ENCODE data around the gene GPR158.

GPR158 gene

GRCh38 chr10:25436431-25436830, 261.6 kb downstream of the GPR158 start:
- no peak for DNase-seq

- no peak for DNase-seq
Measured at GRCh38 chr10:25441270-25441669, 266.5 kb downstream of the GPR158 start.

- no peak for DNase-seq
Measured at GRCh38 chr10:25444266-25444665, 269.5 kb downstream of the GPR158 start.

- no peak for DNase-seq
Measured at GRCh38 chr10:25451401-25451800, 276.6 kb downstream of the GPR158 start.

GRCh38 chr10:25453619-25454018, 278.8 kb downstream of the GPR158 start:
- no peak for DNase-seq

GRCh38 chr10:25455980-25456567, 281.3 kb downstream of the GPR158 start:
- no peak for DNase-seq

- no peak for DNase-seq
Measured at GRCh38 chr10:25457552-25457951, 282.8 kb downstream of the GPR158 start.

GRCh38 chr10:25465582-25466372, 291.0 kb downstream of the GPR158 start:
- DNase-seq = no peak

GRCh38 chr10:25467881-25468280, 293.1 kb downstream of the GPR158 start:
- no peak for DNase-seq

GRCh38 chr10:25481467-25481866, 306.7 kb downstream of the GPR158 start:
- no peak for DNase-seq

- no peak for DNase-seq
Measured at GRCh38 chr10:25483999-25484398, 309.2 kb downstream of the GPR158 start.

- no peak for DNase-seq
Measured at GRCh38 chr10:25487266-25487665, 312.5 kb downstream of the GPR158 start.

- DNase-seq = no peak
Measured at GRCh38 chr10:25492040-25492439, 317.2 kb downstream of the GPR158 start.

GRCh38 chr10:25492680-25493079, 317.9 kb downstream of the GPR158 start:
- no peak for DNase-seq

GRCh38 chr10:25493122-25493893, 318.5 kb downstream of the GPR158 start:
- no peak for DNase-seq

- no peak for DNase-seq
Measured at GRCh38 chr10:25497246-25497645, 322.4 kb downstream of the GPR158 start.

- DNase-seq = no peak
Measured at GRCh38 chr10:25498645-25499044, 323.8 kb downstream of the GPR158 start.

- DNase-seq = no peak
Measured at GRCh38 chr10:25501912-25502311, 327.1 kb downstream of the GPR158 start.

- DNase-seq = no peak
Measured at GRCh38 chr10:25502453-25502852, 327.7 kb downstream of the GPR158 start.

GRCh38 chr10:25504306-25504705, 329.5 kb downstream of the GPR158 start:
- DNase-seq = no peak

GRCh38 chr10:25504838-25505237, 330.0 kb downstream of the GPR158 start:
- no peak for DNase-seq

GRCh38 chr10:25505466-25505865, 330.7 kb downstream of the GPR158 start:
- DNase-seq = no peak

GRCh38 chr10:25506821-25507335, 332.1 kb downstream of the GPR158 start:
- no peak for DNase-seq

Measured in activated CD4-positive, alpha-beta T cell treated with anti-CD3 and anti-CD28 coated beads, Interleukin-2, amount 50 U/mL, for 4 hours (primary cell).